HepG2 (cell line): ENCODE measurements around the gene CNPY1. TPM values are rescaled to one million over a fixed set of nuclear protein-coding genes. Genes with fewer than 3 reads are reported as not detected.
A peak's percentile ranks its signal among the peaks of the same experiment; 100 is the strongest.

Experiments used
- ATAC-seq: fragments of 200-7000 bp; cut with Tn5 transposase; 3 replicates; pipeline ENCODE4 v1.9.1; 2020; ENCODE audit warnings: mild to moderate bottlenecking, moderate library complexity
- BruUV-seq: library from RNA; stranded (reverse); fragments of 400-500 nt; replicated peaks from 2 replicates; lab custom pipeline; 2021; lab: Mats Ljungman, UMichigan
- CTCF ChIA-PET: fragments of 300-600 bp; formaldehyde crosslinking; extraction: SDS; loops from one replicate; lab custom pipeline; 2021; ENCODE audit warnings: low total read pairs, inconsistent platforms, low intra/inter-chr PET ratio; lab: Yijun Ruan, JAX
- POLR2A ChIA-PET: fragments of 350-600 bp; sonication (Branson Sonifier 250); formaldehyde crosslinking; loops from one replicate; lab custom pipeline; 2020; ENCODE audit warnings: antibody characterized with exemption, inconsistent platforms; lab: Yijun Ruan, JAX
- DNase-seq: peaks from one replicate; pipeline ENCODE4 v3.0.0-alpha.2; 2015; ENCODE audit warnings: low spot score
- FAIRE-seq: peaks from 3 replicates; lab custom pipeline; 2011; peaks lifted over from hg19 to GRCh38; lab: Jason Lieb, UNC
- H2AFZ ChIP-seq: one replicate; pipeline ENCODE4 v1.6.1; 2011; ENCODE audit warnings: low read length, inconsistent platforms
- H3K27ac ChIP-seq: fragments of 300-600 bp; 3 replicates; pipeline ENCODE4 v1.8.0; 2011; ENCODE audit warnings: mixed run types, mild to moderate bottlenecking, mixed read lengths, low read length, inconsistent platforms; ENCODE audit not compliant: insufficient read depth; ENCODE audit errors: extremely low read length
- H3K27me3 ChIP-seq, 2 experiments: fragments of 200-600 bp in 1 of 2; 2 replicates in 1 of 2; 3 replicates in 1 of 2; pipeline versions ENCODE4 v1.6.0 to v1.8.0; 2011; ENCODE audit warnings: low read length in 2 of 2, mild to moderate bottlenecking in 2 of 2, moderate library complexity in 2 of 2, inconsistent platforms in 1 of 2; ENCODE audit not compliant: insufficient read depth in 2 of 2, control insufficient read depth in 1 of 2
- H3K36me3 ChIP-seq, 2 experiments: fragments of 200-600 bp in 1 of 2; replicated peaks in 1 of 2; 2 replicates in 1 of 2; 3 replicates in 1 of 2; pipeline versions ENCODE4 v1.5.1 to v1.8.0; 2011; ENCODE audit warnings: low read length in 2 of 2, inconsistent platforms in 1 of 2; ENCODE audit not compliant: insufficient read depth in 2 of 2, control insufficient read depth in 1 of 2
- H3K4me1 ChIP-seq: 2 replicates; pipeline ENCODE4 v1.5.1; 2012; ENCODE audit warnings: low read length, inconsistent platforms; ENCODE audit not compliant: insufficient read depth
- H3K4me2 ChIP-seq: 2 replicates; pipeline ENCODE4 v1.6.0; 2011; ENCODE audit warnings: low read depth, low read length, inconsistent platforms
- H3K4me3 ChIP-seq, 3 experiments: fragments of 200-600 bp in 1 of 3; sonication (generic), shearing (Covaris generic) in 1 of 3; replicated peaks in 1 of 3; 2 replicates each; pipeline ENCODE4 v1.5.1; 2011 to 2016; ENCODE audit warnings: low read length in 3 of 3, inconsistent platforms in 2 of 3, low read depth in 2 of 3, mild to moderate bottlenecking in 2 of 3, control low read depth in 1 of 3, mixed read lengths in 1 of 3; ENCODE audit not compliant: insufficient read depth in 1 of 3
- H3K79me2 ChIP-seq: one replicate; pipeline ENCODE4 v1.6.1; 2011; ENCODE audit warnings: low read length, inconsistent platforms; ENCODE audit not compliant: insufficient read depth
- H3K9ac ChIP-seq: 2 replicates; pipeline ENCODE4 v1.6.0; 2011; ENCODE audit warnings: mild to moderate bottlenecking, low read depth, low read length, inconsistent platforms; ENCODE audit not compliant: insufficient read depth
- H3K9me3 ChIP-seq: 2 replicates; pipeline ENCODE4 v1.5.1; 2012; ENCODE audit warnings: mild to moderate bottlenecking, low read length
- H4K20me1 ChIP-seq: 2 replicates; pipeline ENCODE4 v1.6.0; 2011; ENCODE audit warnings: inconsistent platforms, mild to moderate bottlenecking, low read length, moderate library complexity; ENCODE audit not compliant: insufficient read depth
- PTBP1 ChIP-seq: fragments of 200-400 bp; formaldehyde crosslinking; IDR thresholded peaks from 2 replicates; pipeline ENCODE4 v1.6.1; 2018; ENCODE audit warnings: low read length, low read depth; ENCODE audit not compliant: poor library complexity, severe bottlenecking
- ZFX ChIP-seq: sonication (generic); formaldehyde crosslinking; IDR thresholded peaks from 2 replicates; pipeline ENCODE4 v1.4.0; 2020; ENCODE audit warnings: mild to moderate bottlenecking, low read depth, missing genetic modification reagents, moderate library complexity
- ZNF354B ChIP-seq: sonication (generic); formaldehyde crosslinking; IDR thresholded peaks from 2 replicates; pipeline ENCODE4 v1.8.0; 2022; ENCODE audit warnings: mild to moderate bottlenecking, missing genetic modification reagents
- ZNF768 ChIP-seq: sonication (generic); formaldehyde crosslinking; IDR thresholded peaks from 2 replicates; pipeline ENCODE4 v1.4.0; 2020; ENCODE audit warnings: missing genetic modification reagents
- WGBS: methylation state at CpG from one replicate; pipeline ENCODE4 v1.1.6; 2017; ENCODE audit warnings: low lambda C conversion rate; 5-methylcytosine and 5-hydroxymethylcytosine counted together
- in situ Hi-C: cut with HindIII; loops from 2 replicates; pipeline ENCODE4 v1.10.0; 2017; ENCODE audit warnings: low pct_unique_long_range_greater_than_20kb; ENCODE audit not compliant: extremely low pct_ligation_motif_present
- intact Hi-C: fragments of 100-400 bp; cut with micrococcal nuclease; formaldehyde crosslinking; loops from one replicate; pipeline ENCODE4 v1.10.0; 2022; ENCODE audit not compliant: unreplicated experiment
- polyA plus RNA-seq, 8 experiments: library from polyadenylated mRNA; depleted of rRNA in 3 of 8; stranded (reverse) in 7 of 8; unstranded in 1 of 8; fragments of >200 nt; fragmentation: Illumina TruSeq in 4 of 8; extraction: Trizol in 4 of 8; gene quantifications; 2 replicates each; pipeline versions ENCODE4 v1.2.1 to v1.2.3, GENCODE V29; 2011 to 2016; ENCODE audit warnings: low read depth in 4 of 8, missing spikeins in 1 of 8, mixed read lengths in 1 of 8; ENCODE audit not compliant: insufficient read depth in 1 of 8
- total RNA-seq, 5 experiments: library from RNA; depleted of rRNA; stranded (reverse); fragments of >200 nt; fragmentation: Illumina TruSeq; extraction: Trizol; gene quantifications; 2 replicates each; pipeline ENCODE4 v1.2.3, GENCODE V29; 2016; ENCODE audit warnings: low read depth in 1 of 5
- TF ChIP-seq, protein P1 (sequence below): IDR thresholded peaks from 2 replicates; pipeline ENCODE4 v1.6.1; 2016; ENCODE audit warnings: missing compliant biosample characterization, missing genetic modification reagents, borderline replicate concordance
- TF ChIP-seq, protein P2 (sequence below): fragments of 450-650 bp; IDR thresholded peaks from 2 replicates; pipeline ENCODE4 v1.6.1; 2017
- TF ChIP-seq, protein P3 (sequence below): sonication (generic); formaldehyde crosslinking; conservative IDR thresholded peaks from 2 replicates; pipeline ENCODE4 v1.8.0; 2022; ENCODE audit warnings: mild to moderate bottlenecking, moderate library complexity, missing genetic modification reagents
- TF ChIP-seq, protein P4 (sequence below): sonication (generic); formaldehyde crosslinking; IDR thresholded peaks from 2 replicates; pipeline ENCODE4 v1.5.0; 2020; ENCODE audit warnings: missing genetic modification reagents

The CNPY1 gene
- total and polyA plus RNA-seq, 2 of the 13 experiments (the other 11 are each of a cell fraction or from before 2014, with no cell fraction given) = not detected

DNA sequence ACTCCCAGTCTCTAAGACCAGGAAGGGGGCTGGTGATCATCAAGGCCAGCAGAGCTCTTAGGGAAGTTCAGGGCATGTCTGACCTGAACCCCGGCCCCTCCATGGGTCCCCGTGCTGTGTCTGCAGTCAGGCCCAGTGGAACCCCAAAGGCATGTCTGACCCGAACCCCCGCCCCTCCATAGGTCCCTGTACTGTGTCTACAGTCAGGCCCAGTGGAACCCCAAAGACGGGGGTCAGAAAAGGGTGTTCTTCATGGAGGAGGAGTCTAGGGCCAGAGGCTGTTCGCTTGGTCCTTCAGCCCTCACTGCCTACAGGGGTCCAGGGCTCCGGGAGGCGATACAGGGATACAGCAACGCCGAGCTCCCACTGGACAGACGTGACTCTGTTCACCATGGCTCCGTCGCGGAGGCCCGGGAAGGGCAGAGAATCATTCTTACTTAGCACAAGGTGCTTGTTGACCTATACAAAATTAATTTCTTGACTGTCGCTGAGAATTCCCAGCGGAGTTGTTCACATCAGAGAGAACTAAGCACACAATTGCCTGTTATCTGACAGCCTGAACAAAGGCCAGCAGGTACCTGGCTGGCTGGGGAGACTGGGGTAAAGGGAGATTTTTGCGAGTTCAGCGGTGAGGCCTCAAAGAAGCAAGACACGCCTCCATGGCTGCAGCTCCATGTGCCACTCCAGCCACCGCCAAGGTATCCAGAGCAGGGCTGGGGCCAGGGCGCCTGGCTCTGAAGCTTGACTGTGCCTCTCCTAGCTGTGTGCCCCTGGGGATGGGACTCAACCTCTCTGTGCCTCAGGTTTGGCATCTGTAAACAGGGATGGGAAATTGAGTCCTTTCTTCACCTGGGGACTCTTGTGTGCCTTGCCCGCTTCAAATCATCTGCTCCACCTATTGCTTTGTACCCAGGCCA is 61.6 kb downstream of the CNPY1 start:
- no peak overlapping the region for H3K9ac ChIP-seq
- H3K36me3 ChIP-seq = no peaks in the 10 kb centered on the region
- peaks cover 20 to 80% of the 10 kb centered on the region in 2 experiments for H3K27me3 ChIP-seq
- WGBS = 25% methylated on average over 10 of the region's 23 CpGs
- ChIA-PET POLR2A (no interaction called here), CTCF (no interaction called here)
- no peak overlapping the region for H2AFZ ChIP-seq
- no peak overlapping the region for H3K27ac ChIP-seq
- in situ Hi-C loops (no loop called here), intact Hi-C loops (no loop called here)
- no peak for FAIRE-seq
- BruUV-seq = no TSS peak
- no peak overlapping the region for H3K4me2 ChIP-seq
- TF ChIP-seq, protein P1, sequence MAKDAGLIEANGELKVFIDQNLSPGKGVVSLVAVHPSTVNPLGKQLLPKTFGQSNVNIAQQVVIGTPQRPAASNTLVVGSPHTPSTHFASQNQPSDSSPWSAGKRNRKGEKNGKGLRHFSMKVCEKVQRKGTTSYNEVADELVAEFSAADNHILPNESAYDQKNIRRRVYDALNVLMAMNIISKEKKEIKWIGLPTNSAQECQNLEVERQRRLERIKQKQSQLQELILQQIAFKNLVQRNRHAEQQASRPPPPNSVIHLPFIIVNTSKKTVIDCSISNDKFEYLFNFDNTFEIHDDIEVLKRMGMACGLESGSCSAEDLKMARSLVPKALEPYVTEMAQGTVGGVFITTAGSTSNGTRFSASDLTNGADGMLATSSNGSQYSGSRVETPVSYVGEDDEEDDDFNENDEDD (CRISPR knock-in tag) = no peak
- TF ChIP-seq PTBP1 (no peak), ZNF768 (CRISPR knock-in tag) (peak; percentile 82), ZFX (no peak), ZNF354B (CRISPR knock-in tag) (no peak)
- TF ChIP-seq, protein P2, sequence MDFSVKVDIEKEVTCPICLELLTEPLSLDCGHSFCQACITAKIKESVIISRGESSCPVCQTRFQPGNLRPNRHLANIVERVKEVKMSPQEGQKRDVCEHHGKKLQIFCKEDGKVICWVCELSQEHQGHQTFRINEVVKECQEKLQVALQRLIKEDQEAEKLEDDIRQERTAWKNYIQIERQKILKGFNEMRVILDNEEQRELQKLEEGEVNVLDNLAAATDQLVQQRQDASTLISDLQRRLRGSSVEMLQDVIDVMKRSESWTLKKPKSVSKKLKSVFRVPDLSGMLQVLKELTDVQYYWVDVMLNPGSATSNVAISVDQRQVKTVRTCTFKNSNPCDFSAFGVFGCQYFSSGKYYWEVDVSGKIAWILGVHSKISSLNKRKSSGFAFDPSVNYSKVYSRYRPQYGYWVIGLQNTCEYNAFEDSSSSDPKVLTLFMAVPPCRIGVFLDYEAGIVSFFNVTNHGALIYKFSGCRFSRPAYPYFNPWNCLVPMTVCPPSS = no peak
- TF ChIP-seq, protein P3, sequence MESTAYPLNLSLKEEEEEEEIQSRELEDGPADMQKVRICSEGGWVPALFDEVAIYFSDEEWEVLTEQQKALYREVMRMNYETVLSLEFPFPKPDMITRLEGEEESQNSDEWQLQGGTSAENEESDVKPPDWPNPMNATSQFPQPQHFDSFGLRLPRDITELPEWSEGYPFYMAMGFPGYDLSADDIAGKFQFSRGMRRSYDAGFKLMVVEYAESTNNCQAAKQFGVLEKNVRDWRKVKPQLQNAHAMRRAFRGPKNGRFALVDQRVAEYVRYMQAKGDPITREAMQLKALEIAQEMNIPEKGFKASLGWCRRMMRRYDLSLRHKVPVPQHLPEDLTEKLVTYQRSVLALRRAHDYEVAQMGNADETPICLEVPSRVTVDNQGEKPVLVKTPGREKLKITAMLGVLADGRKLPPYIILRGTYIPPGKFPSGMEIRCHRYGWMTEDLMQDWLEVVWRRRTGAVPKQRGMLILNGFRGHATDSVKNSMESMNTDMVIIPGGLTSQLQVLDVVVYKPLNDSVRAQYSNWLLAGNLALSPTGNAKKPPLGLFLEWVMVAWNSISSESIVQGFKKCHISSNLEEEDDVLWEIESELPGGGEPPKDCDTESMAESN = no peak
- TF ChIP-seq, protein P4, sequence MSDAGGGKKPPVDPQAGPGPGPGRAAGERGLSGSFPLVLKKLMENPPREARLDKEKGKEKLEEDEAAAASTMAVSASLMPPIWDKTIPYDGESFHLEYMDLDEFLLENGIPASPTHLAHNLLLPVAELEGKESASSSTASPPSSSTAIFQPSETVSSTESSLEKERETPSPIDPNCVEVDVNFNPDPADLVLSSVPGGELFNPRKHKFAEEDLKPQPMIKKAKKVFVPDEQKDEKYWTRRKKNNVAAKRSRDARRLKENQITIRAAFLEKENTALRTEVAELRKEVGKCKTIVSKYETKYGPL (CRISPR knock-in tag) = no peak
- TF ChIP-seq, all 625 proteins: peak for 1
- H3K9me3 ChIP-seq = no peaks in the 10 kb centered on the region
- H4K20me1 ChIP-seq = no peaks in the 10 kb centered on the region
- ATAC-seq (no peak; the same call in 2 of the 3 replicates), DNase-seq (no peak)
- no peaks in the 10 kb centered on the region for H3K79me2 ChIP-seq
- H3K4me3 ChIP-seq = no peak overlapping the region
- no peaks in the 10 kb centered on the region for H3K4me1 ChIP-seq
